CMK (cell line): ENCODE data around the gene RAD1.

Source experiments
- DNase-seq: peaks from one replicate; pipeline ENCODE4 v3.0.0-alpha.2; 2010; ENCODE audit warnings: low read depth

The RAD1 gene

GRCh38 chr5:34915856-34916192, 520 bp upstream of the RAD1 start:
- no peak for DNase-seq

- DNase-seq = no peak
Measured at GRCh38 chr5:34914671-34915138, 599 bp downstream of the RAD1 start.

- no peak for DNase-seq
Measured at GRCh38 chr5:34913072-34913471, 2.2 kb downstream of the RAD1 start.

- DNase-seq = no peak
Measured at GRCh38 chr5:34905564-34905963, 9.7 kb downstream of the RAD1 start.

GRCh38 chr5:34903260-34903659, 12.0 kb downstream of the RAD1 start:
- no peak for DNase-seq

GRCh38 chr5:34900652-34901051, 14.7 kb downstream of the RAD1 start:
- no peak for DNase-seq

- no peak for DNase-seq
Measured at GRCh38 chr5:34899066-34899465, 16.2 kb downstream of the RAD1 start.

GRCh38 chr5:34898258-34898895, 16.9 kb downstream of the RAD1 start:
- DNase-seq = no peak

- DNase-seq = no peak
Measured at GRCh38 chr5:34897646-34898045, 17.7 kb downstream of the RAD1 start.

GRCh38 chr5:34895641-34896419, 19.5 kb downstream of the RAD1 start:
- no peak for DNase-seq

GRCh38 chr5:34894716-34895115, 20.6 kb downstream of the RAD1 start:
- no peak for DNase-seq

GRCh38 chr5:34892414-34892813, 22.9 kb downstream of the RAD1 start:
- no peak for DNase-seq

GRCh38 chr5:34891981-34892380, 23.3 kb downstream of the RAD1 start:
- DNase-seq = no peak

GRCh38 chr5:34889394-34889793, 25.9 kb downstream of the RAD1 start:
- DNase-seq = no peak

GRCh38 chr5:34886392-34887119, 28.7 kb downstream of the RAD1 start:
- no peak for DNase-seq

GRCh38 chr5:34881246-34881645, 34.1 kb downstream of the RAD1 start:
- no peak for DNase-seq

GRCh38 chr5:34876275-34876674, 39.0 kb downstream of the RAD1 start:
- no peak for DNase-seq

GRCh38 chr5:34870382-34870781, 44.9 kb downstream of the RAD1 start:
- no peak for DNase-seq

GRCh38 chr5:34869256-34869655, 46.0 kb downstream of the RAD1 start:
- no peak for DNase-seq

- DNase-seq = no peak
Measured at GRCh38 chr5:34868791-34869190, 46.5 kb downstream of the RAD1 start.

- no peak for DNase-seq
Measured at GRCh38 chr5:34867660-34868059, 47.6 kb downstream of the RAD1 start.

- no peak for DNase-seq
Measured at GRCh38 chr5:34866989-34867471, 48.3 kb downstream of the RAD1 start.

- DNase-seq = no peak
Measured at GRCh38 chr5:34865091-34865490, 50.2 kb downstream of the RAD1 start.
